ENCODE data around the gene RAPGEF4.

The RAPGEF4 gene

DNA sequence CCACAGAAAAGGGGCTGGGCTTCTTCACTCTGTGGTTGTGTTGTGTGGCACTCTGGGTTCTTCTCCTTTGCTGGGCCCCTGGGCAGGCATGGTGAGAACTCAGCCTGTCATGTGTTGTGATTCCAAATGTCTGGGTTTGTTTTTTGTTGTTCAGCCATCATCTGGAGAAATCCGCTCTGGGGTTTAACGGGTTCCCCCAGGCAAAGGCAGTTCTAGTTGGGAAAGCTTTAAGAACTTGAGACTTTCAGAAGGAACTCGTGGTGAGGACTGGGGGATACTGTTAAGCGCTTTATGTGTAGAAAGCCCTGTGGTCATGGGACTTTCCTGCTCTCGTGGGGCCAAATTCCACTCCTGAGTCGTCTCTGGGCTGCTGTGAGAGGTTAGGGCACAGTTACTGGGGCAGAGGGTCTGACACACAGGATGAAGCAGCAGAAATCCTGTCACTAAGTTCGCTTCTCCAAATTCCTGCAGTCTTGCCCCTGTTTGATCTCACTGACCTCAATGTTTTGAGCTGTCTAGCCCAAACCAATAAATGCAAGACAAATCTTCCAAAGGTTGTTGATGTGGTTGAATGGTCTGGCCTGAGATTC is 87.7 kb downstream of the RAPGEF4 start:
- DNase-seq (ENCODE audit: low read depth, low spot score): peak; percentile 50

DNA sequence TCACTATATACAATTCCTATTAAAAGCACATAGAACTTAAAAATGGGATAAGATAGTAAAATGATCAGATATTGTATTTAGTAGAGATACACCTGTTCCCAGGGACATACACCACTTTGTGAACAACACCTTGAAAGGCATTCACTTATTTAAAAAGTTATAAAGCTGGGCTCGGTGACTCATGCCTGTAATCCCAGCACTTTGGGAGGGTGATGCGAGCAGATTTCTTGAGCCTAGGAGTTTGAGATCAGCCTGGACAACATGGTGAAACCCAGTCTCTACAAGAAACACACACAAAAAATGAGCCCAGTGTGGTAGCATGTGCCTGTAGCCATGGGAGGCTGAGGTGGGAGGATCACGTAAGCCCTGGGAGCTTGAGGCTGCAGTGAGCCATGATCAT is 90.9 kb downstream of the RAPGEF4 start:
- DNase-seq (ENCODE audit: low read depth, low spot score): no peak

DNA sequence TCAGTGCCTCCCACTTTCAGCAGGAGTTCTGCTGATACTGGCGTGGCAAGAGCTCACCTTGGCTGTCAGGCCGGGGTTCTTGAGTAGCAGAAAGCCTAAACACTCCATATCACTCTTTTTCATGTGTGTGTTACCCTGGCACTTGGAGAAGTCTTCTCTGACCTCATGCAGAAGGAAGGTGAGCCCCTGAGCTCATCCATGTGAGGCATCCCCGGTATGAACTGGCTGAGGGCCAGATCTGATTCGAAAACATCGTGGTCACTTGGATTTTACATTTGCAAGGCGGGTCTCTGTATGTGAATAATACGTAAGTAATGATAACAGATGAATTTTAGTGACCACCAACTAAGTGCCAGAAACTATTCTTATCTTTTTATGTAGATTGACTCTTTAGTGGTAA is 93.6 kb downstream of the RAPGEF4 start:
- DNase-seq (ENCODE audit: low read depth, low spot score): peak; percentile 86

DNA sequence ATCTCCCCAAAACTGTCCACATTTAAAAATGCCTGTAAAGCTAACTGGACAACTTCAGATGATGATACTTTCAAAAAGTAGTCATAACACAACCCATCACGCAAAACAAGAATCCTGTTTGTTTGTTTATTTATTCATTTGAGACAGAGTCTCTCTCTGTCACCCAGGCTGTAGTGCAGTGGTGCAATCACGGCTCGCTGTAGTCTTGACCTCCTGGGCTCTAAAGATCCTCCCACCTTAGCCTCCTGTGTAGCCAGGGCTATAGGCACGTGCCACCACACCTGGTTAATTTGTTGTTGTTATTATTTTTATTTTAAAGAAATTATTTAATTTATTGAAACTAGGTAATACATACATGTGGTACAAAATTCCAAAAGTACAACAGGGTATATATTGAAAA is 94.8 kb downstream of the RAPGEF4 start:
- DNase-seq (ENCODE audit: low read depth, low spot score): no peak

DNA sequence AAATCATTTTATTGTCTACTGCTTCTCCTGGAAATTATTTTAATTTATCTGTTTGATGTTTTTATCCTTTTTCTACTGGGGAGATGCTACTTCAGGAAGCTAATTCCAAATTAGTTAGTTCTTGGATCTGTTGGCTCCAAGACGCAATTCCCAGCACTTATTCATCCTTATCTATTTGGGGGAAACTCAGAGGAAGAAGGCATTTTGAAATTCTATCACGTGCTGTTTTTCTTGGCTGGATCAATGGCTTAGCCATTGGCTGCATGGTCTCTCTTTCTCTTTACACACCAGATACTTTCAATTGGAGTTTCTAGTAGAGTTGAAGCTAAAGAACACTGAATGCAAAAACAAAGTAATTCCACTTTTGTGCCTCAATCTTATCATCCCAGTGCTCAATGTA is 98.3 kb downstream of the RAPGEF4 start:
- peak; percentile 21 for DNase-seq (ENCODE audit: low read depth, low spot score)

DNA sequence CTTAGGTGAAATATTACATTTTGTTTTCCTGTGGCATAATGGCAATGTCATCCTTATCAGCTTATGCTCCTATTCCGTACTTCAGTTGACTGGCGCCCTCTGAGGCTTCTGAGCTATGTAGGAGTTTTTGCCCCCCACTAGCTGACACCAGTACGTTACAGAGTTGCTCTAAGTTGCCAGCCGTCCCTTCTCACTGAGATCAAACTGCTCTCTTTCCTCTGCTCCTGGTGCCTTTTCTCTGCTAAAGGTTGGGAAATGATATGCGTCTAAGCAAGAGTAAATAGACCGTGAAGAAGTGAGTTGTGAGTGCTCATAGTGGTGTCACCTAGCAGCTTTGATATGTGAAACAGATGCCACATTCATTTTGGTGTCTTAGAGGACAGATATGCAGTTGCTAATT is 99.2 kb downstream of the RAPGEF4 start:
- no peak for DNase-seq (ENCODE audit: low read depth, low spot score)

DNA sequence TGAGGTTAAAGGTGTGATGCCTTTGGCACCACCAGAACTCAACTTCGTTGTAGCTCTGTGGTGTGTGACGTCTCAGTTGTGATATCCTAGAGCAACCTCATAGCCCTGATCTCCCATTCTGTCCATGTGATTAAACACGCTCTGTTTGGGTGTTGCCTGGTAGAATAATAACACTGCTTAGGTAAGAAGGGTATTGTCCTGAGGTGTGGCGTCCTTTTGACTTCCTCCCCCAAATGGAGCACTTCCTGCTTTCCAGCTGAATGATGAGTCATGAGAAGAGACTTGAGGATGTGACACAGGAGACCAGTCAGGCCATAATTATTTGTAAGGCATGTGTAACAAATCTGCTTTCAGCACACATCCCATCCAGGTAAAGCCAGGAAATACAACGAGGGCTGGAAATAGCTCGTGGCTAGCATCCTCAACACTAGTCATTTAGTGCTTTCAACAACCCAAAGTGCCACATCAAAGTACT is 100.7 kb downstream of the RAPGEF4 start:
- DNase-seq (ENCODE audit: low read depth, low spot score): peak; percentile 53

DNA sequence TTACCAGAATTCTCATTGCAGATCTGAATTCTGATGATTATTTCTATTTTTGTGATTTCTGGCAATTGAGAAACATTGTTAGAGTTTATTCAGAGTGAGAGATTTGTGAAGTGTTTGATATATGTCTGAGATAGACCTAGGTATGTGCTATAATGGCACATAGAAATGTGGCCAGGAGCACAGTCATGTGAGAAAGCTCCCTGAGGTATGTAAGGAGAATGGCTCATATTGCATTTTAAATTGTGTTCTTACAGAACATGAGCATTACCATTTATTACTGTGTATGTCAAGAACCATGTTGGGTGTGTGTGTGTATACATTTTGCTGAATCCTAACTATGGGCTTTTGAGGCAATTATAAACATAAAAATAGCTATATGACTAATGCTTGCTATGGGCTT is 101.2 kb downstream of the RAPGEF4 start:
- no peak for DNase-seq (ENCODE audit: low read depth, low spot score)

DNA sequence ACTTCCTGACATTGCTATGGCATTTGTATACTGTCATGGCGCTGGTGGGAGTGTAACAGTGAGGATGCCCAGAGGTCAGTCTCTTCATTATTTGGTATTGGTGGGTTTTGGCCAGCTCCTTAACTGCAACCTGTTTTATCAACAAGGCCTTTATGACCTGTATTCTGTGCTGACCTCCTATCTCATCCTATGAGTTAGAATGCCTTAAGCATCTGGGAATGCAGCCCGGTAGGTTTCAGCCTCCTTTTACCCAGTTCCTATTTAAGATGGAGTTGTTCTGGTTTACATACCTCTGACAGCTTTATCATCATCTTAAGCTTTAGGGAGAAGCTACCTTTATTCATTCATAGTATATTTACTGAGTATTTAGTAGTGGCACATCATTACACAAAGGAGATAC is 103.8 kb downstream of the RAPGEF4 start:
- no peak for DNase-seq (ENCODE audit: low read depth, low spot score)

DNA sequence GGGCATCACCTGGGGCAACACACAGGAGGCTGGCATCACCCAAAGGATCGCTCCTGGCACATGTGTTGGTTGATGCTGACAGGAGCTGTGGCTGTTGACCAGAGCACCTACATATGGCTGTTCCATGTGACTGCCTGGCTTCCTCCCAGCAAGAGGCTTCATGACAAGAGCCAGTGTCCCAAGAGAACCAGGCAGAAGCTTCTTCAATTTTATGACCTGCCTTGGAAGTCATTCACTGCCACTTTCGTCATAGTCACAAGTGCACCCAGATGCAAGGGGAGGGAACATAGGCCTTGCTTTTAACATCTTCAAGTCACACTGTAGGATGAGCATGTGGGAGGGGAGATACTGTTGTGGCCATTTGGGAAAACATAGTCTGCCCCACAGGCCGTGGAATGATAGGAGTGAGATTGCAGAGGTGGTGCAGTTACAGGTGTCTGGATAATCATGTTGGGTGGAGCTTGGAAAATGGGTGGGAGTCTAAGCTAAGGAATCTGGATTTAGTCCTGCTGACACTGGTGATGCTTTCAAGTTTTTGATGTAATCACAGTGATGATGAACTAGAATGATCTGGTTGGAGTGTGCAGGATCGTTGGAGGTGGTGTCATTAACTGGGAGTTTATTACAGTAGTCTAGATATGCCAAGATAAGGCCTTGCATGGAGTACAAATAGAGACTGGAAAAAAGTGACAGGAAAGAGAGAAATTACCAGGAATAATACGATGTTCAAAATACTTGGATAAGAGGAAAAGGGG is 107.0 kb downstream of the RAPGEF4 start:
- no peak for DNase-seq (ENCODE audit: low read depth, low spot score)

DNA sequence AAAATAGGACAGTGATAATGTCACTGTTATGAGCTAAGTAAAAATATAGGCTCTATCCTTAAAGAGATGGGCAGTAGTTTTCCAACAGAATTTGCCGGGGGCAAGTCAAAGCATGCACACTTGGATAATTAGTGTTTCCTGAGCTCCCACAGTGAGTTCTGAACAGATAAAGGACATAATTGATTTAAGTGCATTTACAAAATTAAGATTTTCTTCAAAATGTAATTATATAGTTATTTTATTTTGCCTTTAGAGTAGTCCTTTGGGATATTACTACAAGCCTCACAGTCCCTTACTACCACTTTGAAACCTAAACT is 107.6 kb downstream of the RAPGEF4 start:
- no peak for DNase-seq (ENCODE audit: low read depth, low spot score)

DNA sequence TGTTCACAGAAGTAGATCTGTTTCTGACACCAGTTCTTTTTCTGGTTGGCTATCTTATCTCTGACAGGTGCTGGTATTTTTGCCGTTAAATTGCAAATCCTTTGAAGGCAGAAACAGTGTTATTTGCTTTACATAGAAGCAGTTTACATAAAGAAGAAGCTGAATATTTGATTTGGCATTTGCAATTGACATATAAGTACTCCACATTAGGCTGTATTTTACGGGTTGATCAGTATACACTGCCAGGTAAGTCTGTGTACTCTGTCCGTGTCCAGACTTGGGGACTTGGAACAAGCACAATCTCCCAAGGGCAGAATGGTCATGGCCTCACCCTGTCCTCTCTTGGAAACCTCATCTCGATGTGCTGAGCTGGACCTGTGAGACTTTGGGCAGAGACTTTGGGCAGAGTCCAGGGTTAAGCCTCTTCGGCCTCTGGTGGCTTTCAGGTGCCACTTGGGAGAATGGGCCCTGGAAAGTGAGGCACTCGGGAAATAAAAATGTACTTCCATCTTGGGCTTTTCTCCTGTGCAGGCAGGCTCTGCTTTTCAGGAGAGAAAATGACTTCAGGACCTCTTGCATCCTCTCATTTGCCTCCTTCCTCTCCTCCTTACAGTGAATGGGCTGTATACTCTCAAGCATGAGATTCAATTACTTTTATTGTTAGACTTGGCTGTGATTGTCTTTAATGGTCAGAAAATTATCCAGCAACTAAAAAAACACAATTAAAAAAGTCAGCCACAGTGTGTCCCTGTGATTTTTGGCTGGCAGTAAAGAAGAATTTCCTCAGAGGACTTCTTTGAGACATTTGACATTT is 108.5 kb downstream of the RAPGEF4 start:
- no peak for DNase-seq (ENCODE audit: low read depth, low spot score)

DNA sequence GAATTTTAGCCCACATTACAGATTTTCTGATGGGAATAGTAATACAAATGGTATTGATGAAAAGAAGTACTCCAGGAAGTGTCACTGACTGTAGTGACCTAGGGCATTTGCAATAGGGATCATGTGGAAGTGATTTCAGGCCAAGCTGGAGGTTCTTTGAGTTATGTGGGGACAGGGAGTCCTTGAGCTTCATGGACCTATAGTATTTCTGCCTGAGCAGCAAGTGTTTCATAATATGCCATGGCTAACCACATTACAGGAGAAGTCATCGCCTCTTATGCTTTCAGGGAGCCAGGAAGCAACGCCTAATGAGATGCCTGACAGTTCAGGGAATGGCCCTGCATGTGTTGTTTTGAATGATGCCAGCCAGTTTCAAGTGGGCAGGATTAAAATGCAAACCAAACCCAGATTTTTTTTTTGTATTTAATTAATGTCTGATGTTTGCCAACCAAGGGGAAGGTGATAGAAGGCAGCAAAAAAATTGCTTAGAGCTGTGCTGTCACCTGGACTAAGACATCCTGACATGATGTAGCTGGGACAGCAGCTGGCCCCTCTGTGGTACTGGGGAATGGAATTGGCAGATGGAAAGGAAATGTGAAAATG is 109.5 kb downstream of the RAPGEF4 start:
- no peak for DNase-seq (ENCODE audit: low read depth, low spot score)

DNA sequence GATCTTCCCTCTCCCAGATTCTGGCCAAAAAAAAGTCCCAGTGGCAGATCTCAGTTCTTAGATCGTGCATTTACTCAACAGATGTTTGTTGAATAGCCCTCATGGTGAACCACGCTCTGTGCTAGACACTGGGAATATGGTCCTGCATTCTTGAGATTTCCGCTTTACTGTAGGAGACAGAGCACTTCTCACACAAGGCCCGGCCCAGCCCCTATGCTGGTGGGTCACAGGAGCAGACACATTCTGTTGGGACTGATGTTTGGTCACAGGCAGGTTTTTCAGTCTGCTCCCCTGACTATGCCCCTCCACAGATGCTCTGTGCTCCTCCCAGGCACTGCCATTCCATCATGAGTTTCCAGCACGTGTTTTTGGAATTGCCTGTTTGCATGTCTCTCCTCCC is 110.9 kb downstream of the RAPGEF4 start:
- no peak for DNase-seq (ENCODE audit: low read depth, low spot score)

DNA sequence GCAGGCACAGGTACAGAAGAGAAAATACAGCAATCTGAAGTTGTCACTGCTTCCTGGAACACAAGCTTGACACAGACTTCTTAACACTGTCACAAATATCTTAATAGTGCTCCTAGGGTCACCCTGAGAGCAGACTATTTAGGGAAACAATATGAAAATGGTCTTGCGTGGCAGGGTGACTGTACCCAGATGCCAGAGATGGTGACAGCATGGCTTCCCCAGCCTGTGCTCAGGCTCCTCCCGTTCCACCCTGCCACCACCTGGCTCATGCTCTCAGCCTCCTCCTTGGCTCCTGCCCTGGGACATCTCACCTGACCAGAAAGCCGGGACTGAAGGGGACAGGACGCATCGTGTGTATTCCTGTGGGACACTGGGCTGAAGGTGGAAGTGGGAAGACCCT is 111.5 kb downstream of the RAPGEF4 start:
- no peak for DNase-seq (ENCODE audit: low read depth, low spot score)

DNA sequence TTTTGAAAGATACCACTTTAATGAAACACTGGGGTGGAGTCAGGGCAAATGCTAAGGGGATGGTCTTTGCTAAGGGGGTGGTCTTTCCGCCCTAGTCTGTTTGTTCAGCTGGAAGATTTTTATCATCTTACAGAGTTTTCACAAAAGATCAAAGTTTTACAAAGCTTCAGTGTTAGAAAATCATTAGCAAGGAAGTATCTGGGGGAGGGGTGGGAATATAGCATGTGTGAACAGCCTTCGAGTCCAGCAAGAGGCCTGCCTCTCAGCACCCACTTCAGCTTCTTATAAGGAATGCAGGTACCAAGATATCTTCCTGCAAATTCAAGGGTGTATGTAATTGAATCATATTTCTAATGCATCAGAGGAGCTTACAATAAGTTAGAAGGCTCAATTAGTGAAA is 112.9 kb downstream of the RAPGEF4 start:
- no peak for DNase-seq (ENCODE audit: low read depth, low spot score)

DNA sequence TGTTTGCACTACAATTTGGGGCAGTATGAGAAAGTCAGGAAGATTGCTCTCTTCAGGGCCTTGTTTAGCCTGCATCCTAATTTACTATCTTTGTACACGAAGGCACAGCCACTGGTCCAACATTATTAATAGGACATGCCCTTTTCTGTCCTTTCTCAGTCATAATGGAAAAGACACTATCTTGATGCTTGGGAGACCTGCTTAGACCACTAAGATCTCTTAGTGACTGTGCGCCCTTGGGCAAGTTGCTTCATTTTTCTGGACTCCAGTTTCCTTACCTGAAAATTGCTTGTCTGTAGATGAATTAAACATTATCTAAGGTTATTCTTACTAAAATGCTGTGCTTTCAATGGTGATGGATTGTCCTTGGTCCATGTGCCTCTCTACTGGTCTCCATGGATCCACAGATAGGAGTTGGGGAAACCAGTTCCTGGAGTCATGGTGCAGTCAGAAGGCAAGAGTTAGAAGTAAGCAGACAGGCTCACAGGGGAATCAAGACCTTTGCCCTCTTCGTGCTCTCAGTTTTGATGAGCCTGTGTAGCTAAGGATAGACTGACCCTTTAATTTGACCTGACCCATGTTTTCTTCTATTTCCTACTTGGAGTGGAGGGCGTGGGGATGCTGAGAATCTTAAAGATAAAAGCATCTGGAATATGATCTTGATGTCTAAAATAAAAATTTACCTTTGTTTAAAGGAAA is 114.0 kb downstream of the RAPGEF4 start:
- no peak for DNase-seq (ENCODE audit: low read depth, low spot score)

DNA sequence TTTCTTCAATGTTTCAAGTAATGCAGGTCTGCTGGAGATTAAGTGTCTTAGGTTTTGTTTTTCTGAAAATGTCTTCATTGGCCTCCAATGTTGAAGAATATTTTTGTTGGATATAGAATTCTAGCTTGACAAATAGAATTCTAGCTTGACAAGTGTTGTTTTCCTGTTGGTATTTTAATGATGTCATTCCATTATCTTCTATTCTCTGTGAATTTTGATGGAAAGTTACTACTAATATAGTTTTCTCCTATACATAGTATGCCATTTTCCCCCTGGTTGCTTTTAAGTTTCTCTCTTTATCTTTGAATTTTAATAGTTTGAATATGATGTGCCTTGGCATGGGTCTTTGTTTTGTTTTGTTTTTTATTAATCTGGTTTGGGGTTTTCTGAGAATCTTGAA is 119.9 kb downstream of the RAPGEF4 start:
- no peak for DNase-seq (ENCODE audit: low read depth, low spot score)

DNA sequence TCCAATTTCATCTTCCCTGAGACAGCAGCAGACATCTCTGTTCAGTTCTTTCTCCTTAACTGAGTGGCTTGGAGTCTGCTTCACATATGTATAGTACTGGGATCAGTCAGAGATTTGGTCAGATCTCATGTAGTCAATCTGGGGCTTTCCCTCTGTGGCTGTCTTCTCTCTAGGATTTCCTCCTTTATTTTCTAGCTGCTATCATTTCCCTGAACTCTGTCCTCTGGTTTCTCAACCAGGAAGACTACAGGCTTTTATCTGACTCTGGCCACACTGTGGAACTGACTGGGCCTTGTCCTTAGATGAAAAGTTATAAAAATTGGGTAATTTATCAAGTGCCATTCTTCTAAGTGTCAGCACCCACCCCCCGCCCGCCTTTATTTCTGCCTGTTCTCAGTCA is 121.0 kb downstream of the RAPGEF4 start:
- no peak for DNase-seq (ENCODE audit: low read depth, low spot score)

DNA sequence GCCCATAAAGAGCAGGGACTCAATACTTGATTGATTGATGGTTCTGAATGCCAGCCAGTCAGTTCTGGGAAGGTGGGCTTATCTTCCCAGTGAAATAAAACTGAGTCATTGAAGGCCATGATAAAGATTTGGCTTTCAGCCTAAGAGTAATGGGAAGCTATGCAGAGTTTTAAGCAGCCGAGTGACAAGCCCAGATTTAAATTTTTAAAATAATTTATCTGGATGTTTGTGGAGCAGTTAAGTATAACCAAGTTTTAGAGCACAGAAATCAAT is 122.8 kb downstream of the RAPGEF4 start:
- peak; percentile 53 for DNase-seq (ENCODE audit: low read depth, low spot score)

DNA sequence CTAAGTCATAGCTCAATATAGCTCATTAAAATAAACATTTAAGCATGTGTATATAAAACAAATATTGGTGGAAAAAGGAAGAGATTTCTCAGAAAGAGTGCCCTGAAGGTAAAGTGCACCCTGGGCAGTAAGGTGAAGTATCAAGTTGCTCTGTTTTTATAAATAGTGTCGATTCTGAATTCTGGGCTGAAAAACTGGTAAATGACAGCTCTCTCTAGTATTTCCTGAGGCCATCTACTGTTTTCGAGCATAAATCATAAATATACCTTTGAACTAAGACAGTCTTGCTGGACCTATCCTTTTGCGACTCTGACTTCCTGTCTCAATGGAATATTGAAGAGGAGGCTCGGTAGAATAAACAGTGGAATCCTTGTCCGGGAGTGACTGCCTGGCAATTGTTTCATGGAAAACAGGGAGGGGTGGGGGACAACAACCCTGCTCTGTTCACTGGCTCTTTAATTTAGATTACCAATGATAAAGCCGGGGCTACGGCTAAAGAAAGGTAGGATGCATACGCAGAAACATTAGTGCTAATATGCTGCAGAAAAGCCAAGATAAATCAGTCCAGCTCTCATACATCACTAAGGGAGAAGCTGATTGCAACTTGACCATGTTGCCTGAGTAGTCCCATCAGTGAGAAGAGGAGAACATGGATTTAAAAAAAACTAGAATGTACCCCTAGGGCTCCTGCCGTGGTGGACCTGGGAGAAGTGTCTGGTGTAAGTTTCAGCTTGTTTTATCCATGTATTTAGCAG is 124.1 kb downstream of the RAPGEF4 start:
- no peak for DNase-seq (ENCODE audit: low read depth, low spot score)
